Liver (tissue), 9 donors: ENCODE measurements around the gene DCPS. TPM values are rescaled to one million over a fixed set of nuclear protein-coding genes. Genes with fewer than 3 reads are reported as not detected.

Experiments used
- DNase-seq: peaks from one replicate; pipeline ENCODE4 v3.0.0-alpha.2; 2017; ENCODE audit warnings: low spot score
- H3K27ac ChIP-seq, 2 donors: one replicate each; pipeline ENCODE4 v1.7.0; 2013; ENCODE audit warnings: inconsistent platforms in 2 of 2, low read length in 2 of 2, control low read depth in 1 of 2, low read depth in 1 of 2, mild to moderate bottlenecking in 1 of 2
- H3K27me3 ChIP-seq, 4 donors: one replicate each; pipeline versions ENCODE4 v1.6.1 to v1.7.0; 2013; ENCODE audit warnings: low read length in 3 of 4, inconsistent platforms in 1 of 4, mild to moderate bottlenecking in 1 of 4, moderate library complexity in 1 of 4; ENCODE audit not compliant: control insufficient read depth in 4 of 4, insufficient read depth in 4 of 4
- H3K36me3 ChIP-seq, 4 donors: one replicate each; pipeline versions ENCODE4 v1.6.1 to v1.7.0; 2013; ENCODE audit warnings: low read length in 3 of 4, mild to moderate bottlenecking in 3 of 4, low read depth in 1 of 4, moderate library complexity in 1 of 4; ENCODE audit not compliant: control insufficient read depth in 4 of 4, insufficient read depth in 3 of 4
- H3K4me1 ChIP-seq, 4 donors: one replicate each; pipeline versions ENCODE4 v1.6.1 to v1.7.0; 2013; ENCODE audit warnings: low read length in 3 of 4, mild to moderate bottlenecking in 3 of 4, moderate library complexity in 1 of 4; ENCODE audit not compliant: control insufficient read depth in 4 of 4, insufficient read depth in 4 of 4
- H3K4me3 ChIP-seq, 3 donors: one replicate each; pipeline versions ENCODE4 v1.6.1 to v1.7.0; 2013; ENCODE audit warnings: low read length in 3 of 3, control low read depth in 1 of 3, low read depth in 1 of 3, mild to moderate bottlenecking in 1 of 3
- H3K9ac ChIP-seq, 2 donors: one replicate each; pipeline ENCODE4 v1.7.0; 2013; ENCODE audit warnings: low read length in 2 of 2, mild to moderate bottlenecking in 2 of 2, moderate library complexity in 2 of 2, control low read depth in 1 of 2, low read depth in 1 of 2
- H3K9me3 ChIP-seq, 4 donors: one replicate each; pipeline versions ENCODE4 v1.6.1 to v1.7.0; 2013; ENCODE audit warnings: low read length in 3 of 4; ENCODE audit not compliant: control insufficient read depth in 4 of 4
- ATF3 ChIP-seq: IDR thresholded peaks from 2 replicates; pipeline ENCODE4 v1.6.1; 2016; ENCODE audit warnings: antibody characterized with exemption
- FOXA1 ChIP-seq: IDR thresholded peaks from 2 replicates; pipeline ENCODE4 v1.6.1; 2016; ENCODE audit warnings: antibody characterized with exemption
- FOXA2 ChIP-seq: IDR thresholded peaks from 2 replicates; pipeline ENCODE4 v1.6.1; 2016; ENCODE audit warnings: antibody characterized with exemption
- GABPA ChIP-seq, 2 donors: IDR thresholded peaks in 1 of 2; conservative IDR thresholded peaks in 1 of 2; 2 replicates each; pipeline ENCODE4 v1.6.1; 2016; ENCODE audit warnings: antibody characterized with exemption in 2 of 2, mild to moderate bottlenecking in 1 of 2, moderate library complexity in 1 of 2
- HNF4A ChIP-seq, 2 donors: conservative IDR thresholded peaks; 2 replicates each; pipeline ENCODE4 v1.6.1; 2016; ENCODE audit warnings: antibody characterized with exemption in 2 of 2, mild to moderate bottlenecking in 2 of 2
- NR2F2 ChIP-seq: IDR thresholded peaks from 2 replicates; pipeline ENCODE4 v1.6.1; 2016; ENCODE audit warnings: antibody characterized with exemption
- RXRA ChIP-seq, 2 donors: IDR thresholded peaks; 2 replicates each; pipeline ENCODE4 v1.6.1; 2017 to 2018; ENCODE audit warnings: antibody characterized with exemption in 2 of 2, mild to moderate bottlenecking in 1 of 2
- SP1 ChIP-seq: IDR thresholded peaks from 2 replicates; pipeline ENCODE4 v1.6.1; 2018; ENCODE audit warnings: antibody characterized with exemption, mild to moderate bottlenecking
- TAF1 ChIP-seq: conservative IDR thresholded peaks from 2 replicates; pipeline ENCODE4 v1.6.1; 2016; ENCODE audit warnings: antibody characterized with exemption, mild to moderate bottlenecking
- YY1 ChIP-seq: IDR thresholded peaks from 2 replicates; pipeline ENCODE4 v1.6.1; 2016; ENCODE audit warnings: antibody characterized with exemption, mild to moderate bottlenecking
- ZBTB33 ChIP-seq: IDR thresholded peaks from 2 replicates; pipeline ENCODE4 v1.6.1; 2016; ENCODE audit warnings: antibody characterized with exemption
- WGBS: extraction: QIAGEN DNeasy Blood & Tissue Kit; methylation state at CpG from one replicate; pipeline ENCODE4 v1.1.7; 2013; 5-methylcytosine and 5-hydroxymethylcytosine counted together
- polyA plus RNA-seq, 2 donors: library from polyadenylated mRNA; stranded (reverse) in 1 of 2; unstranded in 1 of 2; fragments of 200-250 nt in 1 of 2; fragments of >200 nt in 1 of 2; fragmentation: Nextera tagmentation in 1 of 2; extraction: Ambion mirVana in 1 of 2; gene quantifications; one replicate each; pipeline versions ENCODE4 v1.2.1 to v1.2.3, GENCODE V29; 2013 to 2015
- total RNA-seq, 2 donors: library from RNA; depleted of rRNA; stranded (reverse); fragments of >200 nt; gene quantifications; one replicate each; pipeline ENCODE4 v1.2.3, GENCODE V29; 2014
- donor health status: healthy.
- donor health status: healthy.
- donor health status: healthy.
- donor health status: healthy.
- donor health status: healthy.

Gene DCPS
- total and polyA plus RNA-seq, 4 donors = 5.6 to 61.0 (median 19.0) TPM

DNA sequence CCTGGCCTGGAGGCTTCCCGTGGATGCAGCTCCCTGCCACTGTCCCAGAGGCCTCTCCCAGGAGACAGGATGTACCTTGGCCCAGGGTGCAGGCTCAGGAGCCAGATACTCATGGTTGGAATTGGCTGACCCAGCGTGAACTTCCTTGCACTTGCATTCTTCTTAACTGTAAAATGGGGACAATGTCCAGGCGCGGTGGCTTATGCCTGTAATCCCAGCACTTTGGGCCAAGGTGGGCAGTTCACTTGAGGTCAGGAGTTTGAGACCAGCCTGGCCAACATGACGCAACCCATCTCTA, 31.6 kb downstream of the DCPS start:
- Histone ChIP-seq H3K9ac (no peak overlapping the region), H3K36me3 (peaks cover 4 to 39% (median 31%) of the 10 kb centered on the region in 4 donors), H3K27ac (no peak overlapping the region), H3K4me3 (no peak overlapping the region), H3K9me3 (no peaks in the 10 kb centered on the region), H3K27me3 (no peaks in the 10 kb centered on the region), H3K4me1 (peaks cover 9 to 47% (median 29%) of the 10 kb centered on the region in 4 donors)
- WGBS = 50% methylated on average over 5 of the region's 5 CpGs
- no peak for DNase-seq
- TF ChIP-seq RXRA (IDR thresholded peaks at IDR 0.05) (peak; percentile 64 to 74), SP1 (peak; percentile 43), NR2F2 (peak; percentile 68), HNF4A (conservative IDR thresholded peaks at IDR 0.05) (peak; percentile 63 to 71), GABPA (IDR thresholded peaks at IDR 0.05 in 1 of 2, conservative IDR thresholded peaks at IDR 0.05 in 1 of 2) (no peak)

DNA sequence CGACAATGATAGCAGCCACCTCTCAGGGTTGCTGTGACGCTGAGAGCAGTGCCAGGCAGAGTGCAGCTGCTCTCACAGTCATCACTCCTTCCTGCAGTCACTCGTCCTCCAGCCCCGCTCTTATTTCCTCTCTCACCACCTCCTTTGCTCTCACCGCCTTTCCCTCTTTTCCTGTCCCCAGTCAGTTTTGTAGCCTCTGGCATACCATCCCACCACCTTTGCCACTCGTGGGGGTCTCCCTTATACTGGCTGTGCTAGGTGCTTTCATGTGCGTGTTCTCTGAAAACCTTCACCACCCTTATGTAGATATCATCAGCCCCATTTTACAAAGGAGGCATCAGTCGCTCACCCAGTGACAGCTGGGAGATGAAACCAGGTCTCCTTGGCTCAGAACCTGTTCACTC, 32.3 kb downstream of the DCPS start:
- Histone ChIP-seq H3K4me1 (peaks cover 9 to 47% (median 29%) of the 10 kb centered on the region in 4 donors), H3K9ac (no peak overlapping the region), H3K4me3 (no peak overlapping the region), H3K27ac (peak overlapping the region; percentile 8 to 71), H3K9me3 (no peaks in the 10 kb centered on the region), H3K27me3 (no peaks in the 10 kb centered on the region), H3K36me3 (peaks cover 4 to 41% (median 31%) of the 10 kb centered on the region in 4 donors)
- WGBS = 78% methylated on average over 8 of the region's 8 CpGs
- no peak for DNase-seq
- TF ChIP-seq NR2F2 (no peak), HNF4A (conservative IDR thresholded peaks at IDR 0.05) (no peak), TAF1 (no peak), FOXA1 (no peak), ZBTB33 (no peak), SP1 (no peak), FOXA2 (no peak), RXRA (IDR thresholded peaks at IDR 0.05) (no peak), GABPA (IDR thresholded peaks at IDR 0.05 in 1 of 2, conservative IDR thresholded peaks at IDR 0.05 in 1 of 2) (no peak), YY1 (no peak)

DNA sequence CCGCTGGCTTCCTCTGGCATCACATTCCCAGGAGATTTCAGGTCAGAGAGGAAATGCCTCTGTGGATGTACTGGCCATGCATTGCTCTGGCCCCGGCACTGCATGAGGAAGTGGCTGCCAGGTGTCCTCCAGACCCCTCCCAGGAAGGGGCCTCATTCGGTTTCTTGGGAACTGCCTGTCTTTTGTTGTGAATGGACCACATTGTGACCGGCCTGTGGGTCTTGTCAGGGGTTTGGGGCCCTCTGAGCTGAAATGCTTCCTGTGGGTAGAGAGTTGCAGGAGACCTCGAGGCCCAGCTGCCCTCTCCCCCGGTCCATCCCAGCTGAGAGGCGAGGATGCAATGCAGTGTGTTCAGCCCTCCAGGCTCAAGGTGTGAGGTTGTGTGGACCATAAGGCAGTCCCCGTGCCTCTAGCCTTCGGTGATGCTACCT, 32.8 kb downstream of the DCPS start:
- H3K9ac ChIP-seq = no peak overlapping the region
- peaks cover 9 to 46% (median 27%) of the 10 kb centered on the region in 4 donors for H3K4me1 ChIP-seq
- H3K9me3 ChIP-seq = no peaks in the 10 kb centered on the region
- TF ChIP-seq NR2F2 (peak; percentile 39), GABPA (IDR thresholded peaks at IDR 0.05 in 1 of 2, conservative IDR thresholded peaks at IDR 0.05 in 1 of 2) (no peak)
- H3K4me3 ChIP-seq = no peak overlapping the region
- DNase-seq = no peak
- WGBS = 76% methylated on average over 9 of the region's 9 CpGs
- no peaks in the 10 kb centered on the region for H3K27me3 ChIP-seq
- peak overlapping the region; percentile 8 to 71 for H3K27ac ChIP-seq
- peaks cover 4 to 41% (median 33%) of the 10 kb centered on the region in 4 donors for H3K36me3 ChIP-seq

- Histone ChIP-seq H3K27me3 (no peaks in the 10 kb centered on the region), H3K4me1 (peaks cover 9 to 42% (median 25%) of the 10 kb centered on the region in 4 donors), H3K27ac (peak overlapping the region; percentile 8 to 71), H3K9ac (no peak overlapping the region), H3K9me3 (no peaks in the 10 kb centered on the region), H3K36me3 (peaks cover 2 to 44% (median 32%) of the 10 kb centered on the region in 4 donors), H3K4me3 (no peak overlapping the region)
- DNase-seq = no peak
- peak; percentile 63 for TF ChIP-seq SP1
- no peak for TF ChIP-seq ATF3
- 68% methylated on average over 4 of the region's 4 CpGs for WGBS
Observed at GRCh38 chr11:126337126-126337473, 33.2 kb downstream of the DCPS start.
